Mesenchymal stem cell (in vitro differentiated cells and primary cell): ENCODE results near the gene CREBRF.

Experiments used
- DNase-seq: peaks from one replicate; pipeline ENCODE4 v3.0.0-alpha.2; 2013
- H2AFZ ChIP-seq: one replicate; pipeline ENCODE4 v1.6.1; 2013; ENCODE audit warnings: low read depth, mild to moderate bottlenecking, control low read depth, inconsistent platforms, low read length, moderate library complexity
- H2AK5ac ChIP-seq: 2 replicates; pipeline ENCODE4 v1.6.1; 2013; ENCODE audit warnings: low read length, moderate library complexity, mild to moderate bottlenecking, inconsistent platforms; ENCODE audit not compliant: severe bottlenecking
- H2BK120ac ChIP-seq: one replicate; pipeline ENCODE4 v1.6.1; 2013; ENCODE audit warnings: low read depth, mild to moderate bottlenecking, inconsistent platforms, low read length, moderate library complexity
- H2BK12ac ChIP-seq, 2 experiments: one replicate each; pipeline ENCODE4 v1.6.1; 2013; ENCODE audit warnings: inconsistent platforms in 2 of 2, low read length in 2 of 2, mild to moderate bottlenecking in 2 of 2, moderate library complexity in 2 of 2, control low read depth in 1 of 2
- H2BK15ac ChIP-seq: one replicate; pipeline ENCODE4 v1.6.1; 2013; ENCODE audit warnings: mild to moderate bottlenecking, low read depth, inconsistent platforms; ENCODE audit not compliant: poor library complexity, severe bottlenecking
- H2BK5ac ChIP-seq: 2 replicates; pipeline ENCODE4 v1.6.1; 2013; ENCODE audit warnings: low read depth, mild to moderate bottlenecking, low read length, control low read depth, inconsistent platforms; ENCODE audit not compliant: poor library complexity, severe bottlenecking
- H3K14ac ChIP-seq, 2 experiments: one replicate each; pipeline ENCODE4 v1.6.1; 2013; ENCODE audit warnings: inconsistent platforms in 2 of 2, low read length in 2 of 2, control low read depth in 1 of 2, mild to moderate bottlenecking in 1 of 2, moderate library complexity in 1 of 2
- H3K18ac ChIP-seq, 2 experiments: one replicate each; pipeline ENCODE4 v1.6.1; 2013; ENCODE audit warnings: inconsistent platforms in 2 of 2, low read length in 2 of 2, control low read depth in 1 of 2, low read depth in 1 of 2, mild to moderate bottlenecking in 1 of 2
- H3K23ac ChIP-seq, 2 experiments: one replicate each; pipeline ENCODE4 v1.6.1; 2013; ENCODE audit warnings: inconsistent platforms in 2 of 2, low read length in 2 of 2, mild to moderate bottlenecking in 2 of 2, moderate library complexity in 2 of 2, control low read depth in 1 of 2
- H3K27ac ChIP-seq: 2 replicates; pipeline ENCODE4 v1.5.1; 2013; ENCODE audit warnings: mild to moderate bottlenecking, moderate library complexity, low read length, control low read depth, inconsistent platforms; ENCODE audit not compliant: poor library complexity, severe bottlenecking
- H3K27me3 ChIP-seq, 2 experiments: 2 replicates each; pipeline versions ENCODE4 v1.6.1 to v1.7.0; 2013; ENCODE audit warnings: low read length in 2 of 2, mild to moderate bottlenecking in 2 of 2, moderate library complexity in 2 of 2, control low read depth in 1 of 2, inconsistent platforms in 1 of 2; ENCODE audit not compliant: control insufficient read depth in 1 of 2, insufficient read depth in 1 of 2
- H3K36me3 ChIP-seq, 2 experiments: 2 replicates each; pipeline versions ENCODE4 v1.6.1 to v1.7.0; 2013; ENCODE audit warnings: low read length in 2 of 2, control low read depth in 1 of 2, inconsistent platforms in 1 of 2, low read depth in 1 of 2, mild to moderate bottlenecking in 1 of 2; ENCODE audit not compliant: insufficient read depth in 2 of 2, control insufficient read depth in 1 of 2
- H3K4ac ChIP-seq, 2 experiments: one replicate each; pipeline ENCODE4 v1.6.1; 2013; ENCODE audit warnings: inconsistent platforms in 2 of 2, low read length in 2 of 2, mild to moderate bottlenecking in 2 of 2, moderate library complexity in 2 of 2, control low read depth in 1 of 2, low read depth in 1 of 2
- H3K4me1 ChIP-seq: 2 replicates; pipeline ENCODE4 v1.6.1; 2013; ENCODE audit warnings: low read depth, low read length, control low read depth; ENCODE audit not compliant: control insufficient read depth, insufficient read depth
- H3K4me2 ChIP-seq: 2 replicates; pipeline ENCODE4 v1.6.1; 2013; ENCODE audit warnings: low read length, mild to moderate bottlenecking, inconsistent platforms; ENCODE audit not compliant: poor library complexity, severe bottlenecking
- H3K4me3 ChIP-seq, 2 experiments: 2 replicates each; pipeline versions ENCODE4 v1.5.1 to v1.7.0; 2013; ENCODE audit warnings: low read length in 2 of 2, mild to moderate bottlenecking in 2 of 2, control low read depth in 1 of 2, low read depth in 1 of 2; ENCODE audit not compliant: insufficient read depth in 1 of 2
- H3K79me1 ChIP-seq: replicated peaks from 2 replicates; pipeline ENCODE4 v1.6.1; 2013; ENCODE audit warnings: mild to moderate bottlenecking, control low read depth, low read length, inconsistent platforms; ENCODE audit not compliant: poor library complexity, severe bottlenecking
- H3K9ac ChIP-seq: 2 replicates; pipeline ENCODE4 v1.7.0; 2013; ENCODE audit warnings: mild to moderate bottlenecking, low read length, moderate library complexity
- H3K9me3 ChIP-seq: 2 replicates; pipeline ENCODE4 v1.7.0; 2013; ENCODE audit warnings: mild to moderate bottlenecking, low read length; ENCODE audit not compliant: control insufficient read depth
- H4K8ac ChIP-seq: one replicate; pipeline ENCODE4 v1.6.1; 2013; ENCODE audit warnings: inconsistent platforms, mild to moderate bottlenecking, low read length, moderate library complexity
- H4K91ac ChIP-seq: one replicate; pipeline ENCODE4 v1.6.1; 2013; ENCODE audit warnings: mild to moderate bottlenecking, low read length, inconsistent platforms
- WGBS: methylation state at CpG from one replicate; pipeline ENCODE4 v1.1.7; 2013; ENCODE audit warnings: mixed read lengths; 5-methylcytosine and 5-hydroxymethylcytosine counted together

The CREBRF gene

DNA sequence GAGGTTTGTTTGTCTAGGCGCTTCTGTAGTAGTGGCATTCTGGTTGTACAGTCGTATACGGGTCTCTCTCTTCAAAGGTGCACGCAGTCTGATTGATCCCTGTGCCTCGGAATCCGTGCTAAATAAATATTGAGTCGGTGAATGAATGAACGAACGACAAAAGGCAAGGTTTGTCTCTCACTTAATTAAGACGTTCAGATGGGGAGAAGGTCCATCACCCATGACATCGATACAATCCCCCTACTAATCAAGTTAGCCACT is 500 bp upstream of the CREBRF start:
- no peak overlapping the region for H2AK5ac ChIP-seq
- H2AFZ ChIP-seq: peak overlapping the region; percentile 72
- peak overlapping the region; percentile 60 for H4K8ac ChIP-seq
- no peaks in the 10 kb centered on the region for H3K27me3 ChIP-seq
- H3K79me1 ChIP-seq: peaks cover 7% of the 10 kb centered on the region
- no peak for DNase-seq
- peaks cover 0 to 10% of the 10 kb centered on the region in 2 experiments for H3K36me3 ChIP-seq
- H3K4me3 ChIP-seq: peak overlapping the region; percentile 46 to 83
- H2BK15ac ChIP-seq: no peak overlapping the region
- no peak overlapping the region for H3K18ac ChIP-seq
- H4K91ac ChIP-seq: no peak overlapping the region
- peak overlapping the region; percentile 87 for H3K9ac ChIP-seq
- peak overlapping the region; percentile 97 for H3K4me2 ChIP-seq
- H2BK120ac ChIP-seq: no peak overlapping the region
- no peak overlapping the region for H3K14ac ChIP-seq
- peak overlapping the region in 1 of 2 experiments; percentile 37 for H3K4ac ChIP-seq
- H2BK12ac ChIP-seq: peak overlapping the region in 1 of 2 experiments; percentile 76
- WGBS: 4% methylated on average over 11 of the region's 11 CpGs
- H3K4me1 ChIP-seq: no peaks in the 10 kb centered on the region
- no peak overlapping the region for H3K23ac ChIP-seq
- no peak overlapping the region for H3K27ac ChIP-seq
- no peaks in the 10 kb centered on the region for H3K9me3 ChIP-seq
- no peak overlapping the region for H2BK5ac ChIP-seq

DNA sequence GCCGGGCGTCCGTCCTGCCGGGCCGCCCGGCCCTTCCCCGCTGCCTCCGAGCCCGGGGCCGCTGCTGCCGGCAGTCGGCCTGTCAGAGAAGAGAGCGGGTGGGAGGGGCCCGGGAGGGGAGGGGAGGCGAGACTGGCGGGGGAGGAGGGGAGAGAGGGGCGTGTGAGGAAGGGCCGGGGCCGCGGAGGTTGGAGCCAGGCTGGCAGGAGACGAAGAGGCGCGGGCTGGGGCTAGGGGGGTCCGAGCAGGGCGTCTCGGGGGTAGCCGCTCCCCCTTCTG is 570 bp downstream of the CREBRF start:
- H3K18ac ChIP-seq: peak overlapping the region; percentile 75 to 90
- H3K4me2 ChIP-seq: peak overlapping the region; percentile 72
- peak overlapping the region; percentile 77 for H4K8ac ChIP-seq
- peak overlapping the region; percentile 64 to 69 for H3K4ac ChIP-seq
- no peak overlapping the region for H2AK5ac ChIP-seq
- H3K23ac ChIP-seq: no peak overlapping the region
- H2BK15ac ChIP-seq: peak overlapping the region; percentile 83
- 0% methylated on average over 21 of the region's 27 CpGs for WGBS
- no peaks in the 10 kb centered on the region for H3K9me3 ChIP-seq
- peak overlapping the region; percentile 87 for H3K9ac ChIP-seq
- no peaks in the 10 kb centered on the region for H3K4me1 ChIP-seq
- no peak overlapping the region for H2BK12ac ChIP-seq
- H2AFZ ChIP-seq: no peak overlapping the region
- H3K36me3 ChIP-seq: peaks cover 0 to 15% of the 10 kb centered on the region in 2 experiments
- no peak overlapping the region for H3K27ac ChIP-seq
- H3K27me3 ChIP-seq: no peaks in the 10 kb centered on the region
- peaks cover 9% of the 10 kb centered on the region for H3K79me1 ChIP-seq
- H3K14ac ChIP-seq: peak overlapping the region in 1 of 2 experiments; percentile 95
- H3K4me3 ChIP-seq: peak overlapping the region; percentile 83 to 99
- peak overlapping the region; percentile 73 for H2BK5ac ChIP-seq
- peak overlapping the region; percentile 97 for H4K91ac ChIP-seq
- peak overlapping the region; percentile 85 for H2BK120ac ChIP-seq
- no peak for DNase-seq

DNA sequence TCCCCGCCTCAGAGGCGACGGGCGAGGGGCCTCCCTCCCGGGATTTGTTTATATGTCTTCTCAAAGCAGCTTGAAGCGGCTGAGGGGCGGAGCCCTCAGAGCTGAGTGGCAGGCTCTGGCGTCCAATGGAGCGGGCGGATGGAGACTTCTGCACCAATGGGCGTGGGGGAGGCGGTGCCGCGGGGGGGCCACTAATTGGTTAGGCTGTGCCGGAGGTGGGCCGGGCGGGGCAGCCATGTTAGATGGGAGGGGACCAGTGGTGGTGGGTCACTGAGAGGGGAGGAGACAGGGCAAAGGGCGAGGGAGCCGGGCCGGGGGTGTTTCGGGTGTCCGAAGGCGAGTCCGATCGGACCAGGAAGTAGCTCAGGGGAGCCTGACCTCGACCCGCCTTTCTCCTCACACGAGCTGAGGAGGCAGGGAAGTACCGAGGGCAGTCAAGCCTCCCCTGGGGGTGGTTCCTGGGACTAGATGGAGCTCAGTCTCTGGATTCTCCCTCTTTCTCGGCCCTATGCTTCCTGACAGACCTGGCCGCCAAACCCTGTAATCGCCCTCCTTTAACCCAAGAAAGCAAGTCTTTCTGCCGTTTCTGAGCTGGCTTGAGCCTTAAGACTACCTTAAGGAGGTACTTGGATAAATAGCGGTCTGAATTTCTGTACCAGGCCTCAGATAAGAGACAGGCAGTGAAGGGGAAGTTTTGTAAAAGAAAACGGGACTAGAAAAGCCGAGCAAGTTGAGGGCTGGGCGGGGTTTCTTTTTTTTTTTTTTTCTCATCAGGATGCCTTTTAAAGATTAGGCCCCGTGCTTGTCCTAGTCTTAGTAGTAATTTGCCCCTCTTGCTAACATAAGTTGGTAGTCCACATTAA is 1.1 kb downstream of the CREBRF start:
- H3K36me3 ChIP-seq: peaks cover 0 to 15% of the 10 kb centered on the region in 2 experiments
- WGBS: 1% methylated on average over 29 of the region's 38 CpGs
- peaks cover 9% of the 10 kb centered on the region for H3K79me1 ChIP-seq

DNA sequence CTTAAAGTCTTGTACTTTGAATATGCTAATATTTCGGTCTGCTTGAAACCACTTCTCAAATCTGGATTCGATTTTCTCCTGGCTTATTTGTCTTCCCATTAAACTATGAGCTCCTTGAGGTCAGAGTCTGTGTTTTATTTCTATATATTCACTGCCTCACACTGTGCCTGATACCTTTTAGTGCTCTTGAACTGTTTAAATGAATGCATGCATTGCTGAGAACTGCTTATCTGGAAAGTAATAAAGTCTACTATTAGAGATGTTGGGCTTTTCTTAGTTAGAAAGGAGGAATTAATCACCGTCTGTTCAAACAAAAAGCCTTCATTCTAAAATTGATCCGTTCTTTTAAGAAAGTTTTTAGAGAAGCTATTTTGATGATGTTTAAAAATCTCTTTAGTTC is 6.0 kb downstream of the CREBRF start:
- Histone ChIP-seq H2BK5ac (no peak overlapping the region), H3K4me2 (no peak overlapping the region), H3K4ac (no peak overlapping the region), H3K36me3 (peaks cover 0 to 18% of the 10 kb centered on the region in 2 experiments), H3K23ac (no peak overlapping the region), H3K4me1 (peaks cover 3% of the 10 kb centered on the region), H3K9ac (no peak overlapping the region), H3K4me3 (no peak overlapping the region), H2BK15ac (no peak overlapping the region), H3K9me3 (no peaks in the 10 kb centered on the region), H2BK120ac (no peak overlapping the region), H3K27ac (no peak overlapping the region), H2BK12ac (no peak overlapping the region), H3K14ac (no peak overlapping the region), H3K18ac (no peak overlapping the region), H4K8ac (no peak overlapping the region), H2AK5ac (no peak overlapping the region), H4K91ac (no peak overlapping the region), H3K27me3 (no peaks in the 10 kb centered on the region), H3K79me1 (peaks cover 17% of the 10 kb centered on the region), H2AFZ (no peak overlapping the region)
- no peak for DNase-seq
- no CpG with 5 or more reads among the region's 4 CpGs for WGBS

More for the DNA sequence above, 1.1 kb downstream of the CREBRF start:
- Histone ChIP-seq H3K4me3 (peak overlapping the region; percentile 83 to 99), H3K23ac (no peak overlapping the region), H2AK5ac (no peak overlapping the region), H3K18ac (peak overlapping the region; percentile 12 to 94), H3K9ac (peak overlapping the region; percentile 87), H4K8ac (peak overlapping the region; percentile 63), H3K14ac (peak overlapping the region in 1 of 2 experiments; percentile 75), H2BK12ac (peak overlapping the region in 1 of 2 experiments; percentile 60), H3K27me3 (no peaks in the 10 kb centered on the region), H3K4me1 (no peaks in the 10 kb centered on the region), H2BK15ac (peak overlapping the region; percentile 83), H3K9me3 (no peaks in the 10 kb centered on the region), H3K4me2 (peak overlapping the region; percentile 79), H3K4ac (peak overlapping the region in 1 of 2 experiments; percentile 92), H2BK5ac (peak overlapping the region; percentile 46), H4K91ac (peak overlapping the region; percentile 5), H3K27ac (peak overlapping the region; percentile 96), H2AFZ (peak overlapping the region; percentile 36), H2BK120ac (peak overlapping the region; percentile 85)
- DNase-seq: peak; percentile 99
